GM23248 (cell line): ENCODE measurements around the gene GJA4. TPM values are rescaled to one million over a fixed set of nuclear protein-coding genes. Genes with fewer than 3 reads are reported as not detected.

Experiments used
- DNase-seq: peaks from one replicate; pipeline ENCODE4 v3.0.0-alpha.2; 2015
- H2AFZ ChIP-seq: fragments of 200-600 bp; sonication (generic); 2 replicates; pipeline ENCODE4 v1.6.1; 2016; ENCODE audit warnings: antibody characterized with exemption
- H3F3A ChIP-seq: fragments of 200-600 bp; sonication (generic); 2 replicates; pipeline ENCODE4 v1.6.1; 2016; ENCODE audit warnings: mild to moderate bottlenecking, antibody characterized with exemption, mixed run types; ENCODE audit not compliant: insufficient read depth
- H3K27ac ChIP-seq: fragments of 200-600 bp; sonication (generic); 2 replicates; pipeline ENCODE4 v1.5.1; 2016; ENCODE audit warnings: mild to moderate bottlenecking
- H3K27me3 ChIP-seq: fragments of 200-600 bp; sonication (generic); replicated peaks from 2 replicates; pipeline ENCODE4 v1.6.1; 2016; ENCODE audit warnings: mild to moderate bottlenecking; ENCODE audit not compliant: insufficient read depth
- H3K36me3 ChIP-seq: fragments of 200-600 bp; sonication (generic); 2 replicates; pipeline ENCODE4 v1.6.1; 2016; ENCODE audit warnings: low read depth, mild to moderate bottlenecking
- H3K4me1 ChIP-seq: fragments of 200-600 bp; sonication (generic); 2 replicates; pipeline ENCODE4 v1.6.1; 2016; ENCODE audit warnings: mild to moderate bottlenecking; ENCODE audit not compliant: insufficient read depth
- H3K4me2 ChIP-seq: fragments of 200-600 bp; sonication (generic); one replicate; pipeline ENCODE4 v1.6.1; 2016; ENCODE audit warnings: mild to moderate bottlenecking; ENCODE audit not compliant: unreplicated experiment
- H3K4me3 ChIP-seq: fragments of 200-600 bp; sonication (generic); 2 replicates; pipeline ENCODE4 v1.5.1; 2016; ENCODE audit warnings: mild to moderate bottlenecking
- H3K79me2 ChIP-seq: fragments of 200-600 bp; sonication (generic); 2 replicates; pipeline ENCODE4 v1.6.1; 2016; ENCODE audit warnings: mild to moderate bottlenecking; ENCODE audit not compliant: insufficient read depth
- H3K9ac ChIP-seq: fragments of 200-600 bp; sonication (generic); 2 replicates; pipeline ENCODE4 v1.6.1; 2016; ENCODE audit warnings: mild to moderate bottlenecking
- H3K9me2 ChIP-seq: fragments of 200-600 bp; sonication (generic); 2 replicates; pipeline ENCODE4 v1.6.1; 2016; ENCODE audit warnings: mixed run types, mild to moderate bottlenecking, moderate library complexity; ENCODE audit not compliant: insufficient read depth
- H3K9me3 ChIP-seq: fragments of 200-600 bp; sonication (generic); one replicate; pipeline ENCODE4 v1.6.1; 2017; ENCODE audit warnings: low read depth
- H4K20me1 ChIP-seq: fragments of 200-600 bp; sonication (generic); 2 replicates; pipeline ENCODE4 v1.6.0; 2016; ENCODE audit not compliant: insufficient read depth
- EZH2 ChIP-seq: fragments of 200-600 bp; sonication (generic); IDR thresholded peaks from 2 replicates; pipeline ENCODE4 v1.6.1; 2018; ENCODE audit warnings: antibody characterized with exemption, mild to moderate bottlenecking; ENCODE audit not compliant: insufficient read depth, poor library complexity, severe bottlenecking
- EZH2phosphoT487 ChIP-seq: fragments of 200-600 bp; sonication (generic); IDR thresholded peaks from 2 replicates; pipeline ENCODE4 v1.6.1; 2018; ENCODE audit warnings: antibody characterized with exemption, moderate library complexity, mild to moderate bottlenecking, low read depth; ENCODE audit not compliant: insufficient read depth
- WGBS, 2 experiments: methylation state at CpG; one replicate each; pipeline ENCODE4 v1.1.6; 2015 to 2017; ENCODE audit warnings: low lambda C conversion rate in 2 of 2, low coverage in 1 of 2; ENCODE audit errors: missing lambda C conversion rate in 2 of 2; 5-methylcytosine and 5-hydroxymethylcytosine counted together
- in situ Hi-C: fragments of 300-500 bp; cut with MboI; formaldehyde crosslinking; loops from 2 replicates; pipeline ENCODE4 v1.15.0; 2020
- polyA plus RNA-seq: library from polyadenylated mRNA; unstranded; fragments of >200 nt; fragmentation: Nextera tagmentation; extraction: Ambion mirVana; gene quantifications from 2 replicates; pipeline ENCODE4 v1.2.1, GENCODE V29; 2016
- total RNA-seq: library from RNA; depleted of rRNA; stranded (reverse); fragments of >200 nt; shearing (Covaris generic); gene quantifications from 2 replicates; pipeline ENCODE4 v1.2.3, GENCODE V29; 2014

GJA4 gene
- total and polyA plus RNA-seq, 2 experiments from 2014 or later = not detected

GRCh38 chr1:34758751-34759150 is 34.0 kb upstream of the GJA4 start:
- no peaks in the 10 kb centered on the region for H4K20me1 ChIP-seq
- H3K36me3 ChIP-seq = no peaks in the 10 kb centered on the region
- DNase-seq = no peak
- H2AFZ ChIP-seq = no peak overlapping the region
- H3K27ac ChIP-seq = no peak overlapping the region
- no peak overlapping the region for H3K9ac ChIP-seq
- no peak for TF ChIP-seq EZH2
- TF ChIP-seq EZH2phosphoT487 = no peak
- H3K4me2 ChIP-seq = no peak overlapping the region
- no peak overlapping the region for H3K4me3 ChIP-seq
- H3K79me2 ChIP-seq = no peaks in the 10 kb centered on the region
- H3K9me3 ChIP-seq = no peaks in the 10 kb centered on the region
- peaks cover 9% of the 10 kb centered on the region for H3K4me1 ChIP-seq
- H3F3A ChIP-seq = no peaks in the 10 kb centered on the region
- WGBS, 2 experiments = 58 to 60% methylated on average over 4 of the region's 4 CpGs
- in situ Hi-C loops = no loop called here
- H3K27me3 ChIP-seq = no peaks in the 10 kb centered on the region
- no peaks in the 10 kb centered on the region for H3K9me2 ChIP-seq

GRCh38 chr1:34759503-34760357 is 33.1 kb upstream of the GJA4 start, which contains the start of gene GJB4:
Gene GJB4 (plus strand): TSS chr1:34759740. CDS start chr1:34761255, 1,515 bp downstream.
- H3K4me1 ChIP-seq = peaks cover 10% of the 10 kb centered on the region
- no peaks in the 10 kb centered on the region for H3K9me2 ChIP-seq
- H3K9me3 ChIP-seq = no peaks in the 10 kb centered on the region
- no peak within 1 kb of the TSS for H3K27ac ChIP-seq
- no peaks in the 10 kb centered on the region for H3K36me3 ChIP-seq
- no peak within 1 kb of the TSS for H3K4me3 ChIP-seq
- 52% methylated on average over 10 of the region's 10 CpGs for WGBS, 2 experiments
- no peaks in the 10 kb centered on the region for H3K79me2 ChIP-seq
- no peak within 1 kb of the TSS for H2AFZ ChIP-seq
- no peaks in the 10 kb centered on the region for H3K27me3 ChIP-seq
- no peak for DNase-seq
- TF ChIP-seq EZH2phosphoT487 = no peak
- no peak for TF ChIP-seq EZH2
- H3K4me2 ChIP-seq = no peak within 1 kb of the TSS
- in situ Hi-C loops = no loop called here
- H3K9ac ChIP-seq = no peak within 1 kb of the TSS
- no peaks in the 10 kb centered on the region for H3F3A ChIP-seq
- no peaks in the 10 kb centered on the region for H4K20me1 ChIP-seq

- no peaks in the 10 kb centered on the region for H3K9me3 ChIP-seq
- H3K4me3 ChIP-seq = no peak overlapping the region
- H3K27ac ChIP-seq = no peak overlapping the region
- in situ Hi-C loops = no loop called here
- peaks cover 10% of the 10 kb centered on the region for H3K4me1 ChIP-seq
- no peaks in the 10 kb centered on the region for H3F3A ChIP-seq
- DNase-seq = no peak
- H3K79me2 ChIP-seq = no peaks in the 10 kb centered on the region
- H3K9me2 ChIP-seq = no peaks in the 10 kb centered on the region
- WGBS, 2 experiments = 83 to 92% methylated on average over 18 to 33 of the region's 33 CpGs
- no peak overlapping the region for H3K4me2 ChIP-seq
- 0 out of 2 replicates have a peak, but pooled peaks cover 14% of the 10 kb centered on the region for H3K27me3 ChIP-seq
- H3K36me3 ChIP-seq = no peaks in the 10 kb centered on the region
- TF ChIP-seq EZH2 = no peak
- TF ChIP-seq EZH2phosphoT487 = no peak
- no peaks in the 10 kb centered on the region for H4K20me1 ChIP-seq
- no peak overlapping the region for H2AFZ ChIP-seq
- H3K9ac ChIP-seq = no peak overlapping the region
These were observed 31.5 kb upstream of the GJA4 start for GRCh38 chr1:34761176-34761761.

- Histone ChIP-seq H3F3A (no peaks in the 10 kb centered on the region), H3K79me2 (no peaks in the 10 kb centered on the region), H4K20me1 (no peaks in the 10 kb centered on the region), H3K9me3 (no peaks in the 10 kb centered on the region), H3K4me1 (peaks cover 10% of the 10 kb centered on the region), H2AFZ (no peak overlapping the region), H3K4me3 (no peak overlapping the region), H3K27me3 (0 out of 2 replicates have a peak, but pooled peaks cover 20% of the 10 kb centered on the region), H3K27ac (no peak overlapping the region), H3K4me2 (no peak overlapping the region), H3K36me3 (no peaks in the 10 kb centered on the region), H3K9me2 (no peaks in the 10 kb centered on the region), H3K9ac (no peak overlapping the region)
- TF ChIP-seq EZH2 (no peak), EZH2phosphoT487 (no peak)
- DNase-seq = no peak
- 72 to 75% methylated on average over 13 of the region's 13 CpGs for WGBS, 2 experiments
- in situ Hi-C loops = no loop called here
These were observed 31.0 kb upstream of the GJA4 start for GRCh38 chr1:34761776-34762307.
